ENCODE data around the gene KRTAP10-4.
"Not testable (repeated sequence)": the region's sequence is repeated elsewhere in the genome, so short reads cannot be mapped to it uniquely, and the experiment has no call there.

The KRTAP10-4 gene

DNA sequence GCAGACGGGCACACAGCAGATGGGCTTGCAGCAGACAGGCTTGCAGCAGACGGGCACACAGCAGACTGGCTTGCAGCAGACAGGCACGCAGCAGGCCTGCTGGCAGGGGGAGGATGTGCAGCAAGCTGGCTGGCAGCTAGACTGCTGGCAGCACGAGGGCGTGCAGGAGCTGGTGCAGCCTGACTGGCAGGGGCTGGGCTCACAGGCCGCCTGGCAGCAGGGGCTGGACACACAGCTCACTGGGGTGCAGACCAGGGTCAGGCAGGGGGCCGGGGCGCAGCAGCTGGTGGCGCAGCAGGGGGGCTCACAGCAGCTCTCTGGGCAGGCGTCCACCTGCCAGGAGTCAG lies 15.2 kb upstream of the KRTAP10-4 start:
- not testable (repeated sequence) for DNase-seq (ENCODE audit: low read depth)

GRCh38 chr21:44558695-44559094 lies 14.8 kb upstream of the KRTAP10-4 start, which contains the start of gene KRTAP10-3:
Gene KRTAP10-3 (minus strand): TSS chr21:44558795. CDS start chr21:44558715, 80 bp downstream.
- no peak for DNase-seq (ENCODE audit: low read depth)

- no peak for DNase-seq (ENCODE audit: low read depth)
Measured at GRCh38 chr21:44564099-44564498, 9.4 kb upstream of the KRTAP10-4 start.

DNA sequence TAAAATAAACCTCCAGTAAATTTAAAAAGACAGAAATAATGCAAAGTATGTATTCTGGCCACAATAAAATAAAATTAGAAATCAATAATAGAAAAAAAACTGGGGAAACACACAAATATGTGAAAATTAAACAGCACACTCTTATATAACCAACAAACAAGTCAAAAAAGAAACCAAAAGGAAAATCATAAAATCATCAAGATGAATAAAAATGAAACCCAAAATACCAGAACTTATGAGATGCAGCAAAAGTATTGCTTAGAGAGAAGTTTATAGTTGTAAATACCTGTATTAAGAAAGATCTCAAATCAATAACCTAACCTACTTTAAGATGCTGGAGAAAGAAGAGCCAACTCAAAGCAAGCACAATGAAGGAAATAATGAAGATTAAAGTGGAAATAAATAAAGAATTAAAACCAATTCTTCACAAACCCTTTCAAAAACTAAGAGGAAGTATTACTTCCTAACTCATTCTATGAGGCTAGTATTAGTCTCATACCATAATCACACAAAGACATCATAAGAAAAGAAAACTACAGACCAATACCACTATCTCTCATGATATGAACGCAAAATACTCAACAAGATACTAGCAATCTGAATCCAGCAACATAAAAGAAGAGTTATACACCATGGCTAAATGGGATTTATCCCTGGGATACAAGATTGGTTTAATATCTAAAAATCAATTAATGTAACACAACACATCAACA lies 8.5 kb upstream of the KRTAP10-4 start:
- no peak for DNase-seq (ENCODE audit: low read depth)

DNA sequence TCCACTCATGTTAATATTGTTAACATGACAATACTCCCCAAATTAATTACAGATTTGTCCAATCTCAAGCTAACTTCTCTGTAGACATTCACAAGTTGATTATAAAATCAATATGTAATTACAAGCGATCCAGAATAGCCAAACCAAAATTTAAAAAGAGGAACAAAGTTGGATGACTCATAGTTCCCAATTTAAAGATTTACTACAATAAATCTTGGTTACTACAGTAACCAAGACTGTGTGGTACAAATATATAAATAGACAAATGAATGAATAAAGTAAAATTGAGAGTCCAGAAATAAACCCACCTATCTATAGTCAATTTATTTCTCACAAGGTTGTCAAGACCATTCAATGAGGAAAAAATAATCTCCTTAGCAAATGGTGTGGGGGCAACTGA lies 7.1 kb upstream of the KRTAP10-4 start:
- no peak for DNase-seq (ENCODE audit: low read depth)

DNA sequence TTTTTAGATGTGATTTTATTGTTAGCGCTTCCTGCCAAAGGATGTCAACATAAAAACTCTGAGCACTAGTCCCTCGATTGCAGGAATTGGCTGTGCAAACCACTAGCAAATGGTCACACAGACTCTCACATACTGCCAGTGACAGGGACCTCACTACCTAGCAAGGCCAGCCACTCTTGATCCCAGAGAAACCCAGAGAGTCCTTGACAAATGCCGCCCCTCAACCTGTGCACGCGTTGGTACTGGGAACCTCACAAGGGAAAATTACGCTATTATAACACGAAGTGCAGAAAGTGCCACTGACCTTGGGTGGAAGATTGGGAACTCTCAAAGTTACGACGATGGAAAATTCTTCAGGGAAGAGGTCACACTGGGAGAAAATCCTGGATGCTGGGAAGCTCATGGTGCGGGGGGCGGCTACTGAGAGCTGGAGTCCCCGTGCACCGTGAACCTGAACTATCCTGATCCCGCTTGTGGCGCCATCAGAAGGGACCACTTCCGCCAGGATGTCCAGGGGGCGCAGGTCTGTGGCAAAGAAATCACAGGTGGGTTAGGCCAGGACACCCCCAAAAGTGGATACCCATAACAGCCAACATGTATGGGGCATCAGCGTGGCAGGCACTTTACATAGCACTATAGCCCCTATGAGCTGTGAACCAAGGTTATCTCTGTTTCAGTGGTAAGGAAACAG lies 5.9 kb upstream of the KRTAP10-4 start:
- DNase-seq (ENCODE audit: low read depth): no peak

DNA sequence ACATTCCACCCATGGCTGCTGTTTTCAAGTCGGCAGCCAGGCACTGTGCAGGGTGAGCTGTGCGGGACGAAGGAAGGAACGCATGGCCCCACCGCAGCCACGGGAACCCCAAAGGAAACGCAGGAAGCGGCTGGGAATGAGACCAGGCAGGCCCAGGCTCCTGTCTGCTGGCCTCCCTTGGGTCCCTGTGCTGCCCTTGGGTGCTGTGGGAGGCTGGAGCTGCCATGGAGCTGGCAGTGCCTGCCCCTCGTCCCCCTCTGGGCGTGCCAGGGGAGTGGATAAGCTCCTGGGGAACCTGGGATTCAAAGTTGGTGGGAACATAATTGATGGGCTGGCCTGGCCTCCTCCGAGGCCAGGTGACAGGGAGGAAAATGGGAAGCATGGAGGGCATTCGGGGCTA lies 5.3 kb upstream of the KRTAP10-4 start:
- no peak for DNase-seq (ENCODE audit: low read depth)

- no peak for DNase-seq (ENCODE audit: low read depth)
Measured at GRCh38 chr21:44568667-44569556, 4.6 kb upstream of the KRTAP10-4 start.

GRCh38 chr21:44569861-44570517 lies 3.5 kb upstream of the KRTAP10-4 start:
- DNase-seq (ENCODE audit: low read depth): no peak

GRCh38 chr21:44571296-44571695 lies 2.2 kb upstream of the KRTAP10-4 start:
- no peak for DNase-seq (ENCODE audit: low read depth)

- DNase-seq (ENCODE audit: low read depth): no peak
Measured at GRCh38 chr21:44571844-44572782, 1.4 kb upstream of the KRTAP10-4 start.

GRCh38 chr21:44572959-44573583 lies 458 bp upstream of the KRTAP10-4 start:
- DNase-seq (ENCODE audit: low read depth): no peak

GRCh38 chr21:44574457-44575306 lies 1.2 kb downstream of the KRTAP10-4 start:
- no peak for DNase-seq (ENCODE audit: low read depth)

- DNase-seq (ENCODE audit: low read depth): no peak
Measured at GRCh38 chr21:44575307-44576024, 1.9 kb downstream of the KRTAP10-4 start.

DNA sequence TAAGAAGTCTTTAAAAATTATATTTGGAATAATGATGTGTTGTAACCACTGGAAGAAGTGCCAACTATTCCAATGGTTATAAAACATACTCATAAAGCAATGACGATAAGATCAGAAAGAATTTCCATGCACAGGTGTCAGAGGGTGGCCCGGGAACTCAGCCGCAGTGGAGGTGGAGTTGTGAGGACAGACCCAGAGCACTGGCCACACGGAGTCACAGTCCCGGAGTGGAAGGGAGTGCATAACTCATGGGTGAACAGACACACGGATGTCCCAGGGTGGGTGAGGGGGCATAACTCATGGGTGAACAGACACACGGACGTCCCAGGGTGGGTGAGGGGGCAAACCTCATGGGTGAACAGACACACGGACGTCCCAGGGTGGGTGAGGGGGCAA lies 2.5 kb downstream of the KRTAP10-4 start:
- DNase-seq (ENCODE audit: low read depth): no peak

DNA sequence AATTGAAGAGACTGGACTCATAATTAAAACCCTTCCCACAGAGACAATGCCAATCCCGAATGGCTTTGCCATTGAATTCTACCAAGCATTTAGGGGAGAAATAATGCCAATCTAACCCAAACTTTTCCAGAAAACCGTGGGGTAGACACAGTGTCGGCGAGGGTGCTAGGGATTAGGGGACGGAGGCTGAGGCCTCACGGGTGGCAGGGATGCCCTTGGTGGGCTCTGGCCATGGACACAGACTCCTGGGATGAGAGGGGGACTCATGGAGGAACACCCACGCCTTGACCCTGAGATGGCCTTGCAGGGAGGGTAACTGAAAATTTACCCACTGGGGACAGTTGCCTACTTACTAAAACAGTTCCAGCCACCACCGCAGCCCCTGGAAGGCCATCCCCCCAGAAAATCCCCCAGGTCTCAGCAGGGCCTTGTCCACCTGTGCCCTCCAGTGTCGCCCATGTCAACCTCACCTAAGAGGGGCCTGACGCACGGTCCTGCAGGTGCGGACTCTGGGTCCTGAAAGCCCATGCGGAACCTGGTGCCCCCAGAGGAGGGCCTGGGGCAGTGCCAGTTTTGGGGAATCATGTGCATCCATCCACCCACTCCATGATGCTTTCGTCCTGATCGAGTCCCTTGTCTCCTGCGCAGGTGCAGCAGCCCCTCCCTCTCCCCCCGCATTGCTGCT lies 5.0 kb downstream of the KRTAP10-4 start:
- no peak for DNase-seq (ENCODE audit: low read depth)

GRCh38 chr21:44579056-44579832 lies 5.7 kb downstream of the KRTAP10-4 start:
- DNase-seq (ENCODE audit: low read depth): no peak

DNA sequence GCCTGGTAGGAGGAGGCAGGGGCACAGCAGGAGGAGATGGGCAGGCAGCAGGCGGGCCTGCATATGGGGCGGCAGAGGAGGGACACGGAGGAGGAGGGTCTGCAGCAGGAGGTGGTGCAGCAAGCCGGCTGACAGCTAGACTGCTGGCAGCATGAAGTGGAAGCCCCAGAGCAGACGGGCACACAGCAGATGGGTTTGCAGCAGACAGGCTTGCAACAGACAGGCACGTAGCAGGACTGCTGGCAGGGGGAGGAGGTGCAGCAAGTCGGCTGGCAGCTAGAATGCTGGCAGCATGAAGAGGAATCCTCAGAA lies 6.3 kb downstream of the KRTAP10-4 start:
- DNase-seq (ENCODE audit: low read depth): no peak
